GM23338 (cell line): ENCODE data around the gene TAP1. TPM values are rescaled to one million over a fixed set of nuclear protein-coding genes. Genes with fewer than 3 reads are reported as not detected.

Experiments
- ATAC-seq: fragments of 200-7000 bp; cut with Tn5 transposase; 3 replicates; pipeline ENCODE4 v1.9.1; 2020
- DNase-seq: peaks from one replicate; pipeline ENCODE4 v3.0.0-alpha.2; 2015; ENCODE audit warnings: low spot score
- H2AFZ ChIP-seq: fragments of 200-600 bp; sonication (generic); 2 replicates; pipeline ENCODE4 v1.8.0; 2016; ENCODE audit warnings: antibody characterized with exemption, mild to moderate bottlenecking, moderate library complexity
- H3F3A ChIP-seq: fragments of 200-600 bp; sonication (generic); replicated peaks from 2 replicates; pipeline ENCODE4 v1.8.0; 2017; ENCODE audit warnings: antibody characterized with exemption, mixed run types, low read depth
- H3K27ac ChIP-seq: fragments of 200-600 bp; sonication (generic); 2 replicates; pipeline ENCODE4 v1.6.1; 2016; ENCODE audit warnings: low read depth
- H3K27me3 ChIP-seq: fragments of 200-600 bp; sonication (generic); 2 replicates; pipeline ENCODE4 v1.8.0; 2016; ENCODE audit warnings: mild to moderate bottlenecking, mixed run types, moderate library complexity; ENCODE audit not compliant: insufficient read depth
- H3K36me3 ChIP-seq: fragments of 200-600 bp; sonication (generic); 2 replicates; pipeline ENCODE4 v1.8.0; 2016; ENCODE audit warnings: mild to moderate bottlenecking; ENCODE audit not compliant: insufficient read depth
- H3K4me1 ChIP-seq: fragments of 200-600 bp; sonication (generic); 2 replicates; pipeline ENCODE4 v1.8.0; 2016; ENCODE audit warnings: mild to moderate bottlenecking, moderate library complexity; ENCODE audit not compliant: insufficient read depth
- H3K4me2 ChIP-seq: fragments of 200-600 bp; sonication (generic); 2 replicates; pipeline ENCODE4 v1.7.1; 2017; ENCODE audit warnings: mixed run types
- H3K4me3 ChIP-seq: fragments of 200-600 bp; sonication (generic); 2 replicates; pipeline ENCODE4 v1.6.1; 2016; ENCODE audit warnings: mixed run types
- H3K79me2 ChIP-seq: fragments of 200-600 bp; sonication (generic); replicated peaks from 2 replicates; pipeline ENCODE4 v1.8.0; 2017; ENCODE audit warnings: mild to moderate bottlenecking; ENCODE audit not compliant: insufficient read depth
- H3K9me2 ChIP-seq: fragments of 200-600 bp; sonication (generic); 2 replicates; pipeline ENCODE4 v1.8.0; 2017; ENCODE audit not compliant: insufficient read depth
- H4K20me1 ChIP-seq: fragments of 200-600 bp; sonication (generic); replicated peaks from 2 replicates; pipeline ENCODE4 v1.8.0; 2017; ENCODE audit warnings: mild to moderate bottlenecking; ENCODE audit not compliant: insufficient read depth
- H3K27ac Mint-ChIP-seq: 2 replicates; pipeline ENCODE4 v1.8.0; 2020; ENCODE audit warnings: inconsistent platforms, mild to moderate bottlenecking, moderate library complexity, mixed read lengths
- H3K27me3 Mint-ChIP-seq: 3 replicates; pipeline ENCODE4 v1.8.0; 2022; ENCODE audit warnings: low read depth, mild to moderate bottlenecking, moderate library complexity, mixed read lengths, inconsistent platforms; ENCODE audit not compliant: insufficient read depth, poor library complexity
- H3K36me3 Mint-ChIP-seq: 3 replicates; pipeline ENCODE4 v1.8.0; 2021; ENCODE audit warnings: low read depth, mild to moderate bottlenecking, inconsistent platforms, moderate library complexity, mixed read lengths
- H3K4me1 Mint-ChIP-seq: 3 replicates; pipeline ENCODE4 v1.8.0; 2020; ENCODE audit warnings: mild to moderate bottlenecking, inconsistent platforms, mixed read lengths
- H3K4me3 Mint-ChIP-seq: 3 replicates; pipeline ENCODE4 v1.8.0; 2021; ENCODE audit warnings: moderate library complexity, mild to moderate bottlenecking, inconsistent platforms, mixed read lengths
- H3K9me3 Mint-ChIP-seq: 3 replicates; pipeline ENCODE4 v1.8.0; 2020; ENCODE audit warnings: moderate library complexity, mild to moderate bottlenecking, inconsistent platforms, mixed read lengths
- CTCF ChIP-seq, 2 experiments: fragments of 200-600 bp in 1 of 2; sonication (generic) in 1 of 2; conservative IDR thresholded peaks; 2 replicates each; pipeline versions ENCODE4 v1.5.1 to v1.6.1; 2016 to 2017; ENCODE audit warnings: antibody characterized with exemption in 2 of 2, low read depth in 2 of 2, mild to moderate bottlenecking in 2 of 2, moderate library complexity in 1 of 2
- EZH2 ChIP-seq: fragments of 200-600 bp; sonication (generic); IDR thresholded peaks from one replicate; pipeline ENCODE4 v1.8.0; 2017; ENCODE audit warnings: antibody characterized with exemption, mild to moderate bottlenecking, low read depth; ENCODE audit not compliant: unreplicated experiment
- STAT1 ChIP-seq: IDR thresholded peaks from one replicate; pipeline ENCODE4 v1.6.1; 2016; ENCODE audit warnings: antibody characterized with exemption; ENCODE audit not compliant: unreplicated experiment
- ZNF331 ChIP-seq: fragments of 250-450 bp; sonication (Bioruptor Pico); IDR thresholded peaks from 2 replicates; pipeline ENCODE4 v1.5.0; 2020; ENCODE audit warnings: low read depth, mild to moderate bottlenecking, moderate library complexity
- ZNF462 ChIP-seq: fragments of 250-450 bp; sonication (Bioruptor Pico); IDR thresholded peaks from 2 replicates; pipeline ENCODE4 v1.5.0; 2020; ENCODE audit warnings: mild to moderate bottlenecking, moderate library complexity
- polyA plus RNA-seq: library from polyadenylated mRNA; unstranded; fragments of >200 nt; fragmentation: Nextera tagmentation; extraction: Ambion mirVana; gene quantifications from 2 replicates; pipeline ENCODE4 v1.2.1, GENCODE V29; 2016
- total RNA-seq: library from RNA; depleted of rRNA; stranded (reverse); fragments of >200 nt; shearing (Covaris generic); gene quantifications from 2 replicates; pipeline ENCODE4 v1.2.3, GENCODE V29; 2014

TAP1 gene
- total and polyA plus RNA-seq, 2 experiments from 2014 or later = 13.8 to 22.0 TPM

- no peak for TF ChIP-seq ZNF462 (CRISPR knock-in tag)
Observed at GRCh38 chr6:32815996-32816395, 37.5 kb downstream of the TAP1 start (continued).

- Histone ChIP-seq H3K4me3 (no peak overlapping the region), H3K36me3 (no peaks in the 10 kb centered on the region), H3F3A (no peaks in the 10 kb centered on the region), H4K20me1 (no peaks in the 10 kb centered on the region), H3K27me3 (no peaks in the 10 kb centered on the region), H3K4me2 (no peak overlapping the region), H3K79me2 (no peaks in the 10 kb centered on the region), H3K27ac (no peak overlapping the region), H3K4me1 (no peaks in the 10 kb centered on the region), H3K9me2 (peaks cover 5% of the 10 kb centered on the region), H2AFZ (no peak overlapping the region)
- ATAC-seq (no peak), DNase-seq (no peak)
- Mint-ChIP-seq H3K27me3 (peaks cover 2% of the 10 kb centered on the region), H3K27ac (no peak overlapping the region), H3K4me3 (no peak overlapping the region), H3K4me1 (no peaks in the 10 kb centered on the region), H3K36me3 (no peaks in the 10 kb centered on the region), H3K9me3 (no peaks in the 10 kb centered on the region)
- TF ChIP-seq CTCF (conservative IDR thresholded peaks at IDR 0.05; ENCODE audit: low read depth in 2 of 2) (no peak), STAT1 (no peak), EZH2 (no peak), ZNF331 (no peak)
Observed at GRCh38 chr6:32815115-32815514, 38.4 kb downstream of the TAP1 start.
